HEK293 (cell line): ENCODE results near the gene MACROD1.

Source experiments
- TF ChIP-seq, protein P1 (sequence below): fragments of 450-650 bp; formaldehyde crosslinking; IDR thresholded peaks from 2 replicates; pipeline ENCODE4 v1.5.1; 2016; ENCODE audit warnings: missing biosample characterization, missing genetic modification characterization
- TF ChIP-seq, protein P2 (sequence below): fragments of 450-650 bp; formaldehyde crosslinking; optimal IDR thresholded peaks from 2 replicates; pipeline ENCODE3; 2016; ENCODE audit warnings: missing biosample characterization, mild to moderate bottlenecking, missing genetic modification characterization

DNA sequence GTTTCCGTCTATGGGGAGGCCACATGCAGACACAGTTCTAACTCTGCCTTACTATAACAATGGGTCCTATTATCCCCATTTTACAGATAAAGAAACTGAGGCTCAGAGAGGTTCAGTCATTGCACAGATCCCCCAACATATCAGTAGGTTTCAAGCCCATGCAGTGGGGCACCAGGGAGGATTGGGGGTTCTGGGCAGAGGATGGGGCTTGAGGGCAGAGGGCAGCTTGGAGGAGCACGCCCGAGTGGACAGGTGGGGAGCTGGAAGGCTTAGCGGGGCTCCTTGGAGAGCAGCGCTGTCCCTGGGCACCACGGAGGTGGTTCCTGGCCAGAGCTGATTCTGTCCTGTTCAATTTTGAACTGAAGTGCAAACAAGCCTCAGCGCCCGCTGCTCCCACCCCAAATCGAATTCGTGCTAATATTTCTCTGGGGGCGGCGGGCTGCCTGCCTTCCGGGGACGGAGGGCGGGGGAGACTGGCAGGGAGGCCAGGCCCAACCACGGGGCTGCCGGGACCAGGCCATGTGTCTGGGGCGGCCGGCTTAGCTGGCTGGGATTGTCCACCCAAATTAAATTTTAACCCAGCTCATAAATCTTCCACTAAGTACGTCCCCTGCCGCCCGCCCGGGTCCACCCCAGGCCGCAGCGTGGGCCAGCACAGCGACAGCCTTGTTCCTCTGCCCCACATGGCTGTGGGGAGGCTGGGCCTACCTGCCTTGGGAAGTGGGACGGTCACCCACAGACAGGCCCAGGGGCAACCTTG, 80.8 kb downstream of the MACROD1 start:
- TF ChIP-seq, protein P1, sequence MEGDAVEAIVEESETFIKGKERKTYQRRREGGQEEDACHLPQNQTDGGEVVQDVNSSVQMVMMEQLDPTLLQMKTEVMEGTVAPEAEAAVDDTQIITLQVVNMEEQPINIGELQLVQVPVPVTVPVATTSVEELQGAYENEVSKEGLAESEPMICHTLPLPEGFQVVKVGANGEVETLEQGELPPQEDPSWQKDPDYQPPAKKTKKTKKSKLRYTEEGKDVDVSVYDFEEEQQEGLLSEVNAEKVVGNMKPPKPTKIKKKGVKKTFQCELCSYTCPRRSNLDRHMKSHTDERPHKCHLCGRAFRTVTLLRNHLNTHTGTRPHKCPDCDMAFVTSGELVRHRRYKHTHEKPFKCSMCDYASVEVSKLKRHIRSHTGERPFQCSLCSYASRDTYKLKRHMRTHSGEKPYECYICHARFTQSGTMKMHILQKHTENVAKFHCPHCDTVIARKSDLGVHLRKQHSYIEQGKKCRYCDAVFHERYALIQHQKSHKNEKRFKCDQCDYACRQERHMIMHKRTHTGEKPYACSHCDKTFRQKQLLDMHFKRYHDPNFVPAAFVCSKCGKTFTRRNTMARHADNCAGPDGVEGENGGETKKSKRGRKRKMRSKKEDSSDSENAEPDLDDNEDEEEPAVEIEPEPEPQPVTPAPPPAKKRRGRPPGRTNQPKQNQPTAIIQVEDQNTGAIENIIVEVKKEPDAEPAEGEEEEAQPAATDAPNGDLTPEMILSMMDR (tag by site-specific recombination), result no peak
- TF ChIP-seq, protein P2, sequence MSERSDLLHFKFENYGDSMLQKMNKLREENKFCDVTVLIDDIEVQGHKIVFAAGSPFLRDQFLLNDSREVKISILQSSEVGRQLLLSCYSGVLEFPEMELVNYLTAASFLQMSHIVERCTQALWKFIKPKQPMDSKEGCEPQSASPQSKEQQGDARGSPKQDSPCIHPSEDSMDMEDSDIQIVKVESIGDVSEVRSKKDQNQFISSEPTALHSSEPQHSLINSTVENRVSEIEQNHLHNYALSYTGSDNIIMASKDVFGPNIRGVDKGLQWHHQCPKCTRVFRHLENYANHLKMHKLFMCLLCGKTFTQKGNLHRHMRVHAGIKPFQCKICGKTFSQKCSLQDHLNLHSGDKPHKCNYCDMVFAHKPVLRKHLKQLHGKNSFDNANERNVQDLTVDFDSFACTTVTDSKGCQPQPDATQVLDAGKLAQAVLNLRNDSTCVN, result no peak
